SU-DHL-6 (cell line): ENCODE results near the gene FASTKD1.
A peak's percentile ranks its signal among the peaks of the same experiment; 100 is the strongest.

Source experiments
- H2AFZ ChIP-seq: fragments of 200-600 bp; sonication (generic); 2 replicates; pipeline ENCODE4 v1.6.1; 2014; ENCODE audit warnings: low read depth, mild to moderate bottlenecking, moderate library complexity, mixed read lengths, antibody characterized with exemption, low read length; ENCODE audit not compliant: severe bottlenecking
- H3F3A ChIP-seq: fragments of 200-600 bp; shearing (Covaris generic); 2 replicates; pipeline ENCODE4 v1.6.0; 2016; ENCODE audit warnings: antibody characterized with exemption, mild to moderate bottlenecking; ENCODE audit not compliant: insufficient read depth
- H3K27ac ChIP-seq: fragments of 200-600 bp; sonication (generic); 2 replicates; pipeline ENCODE4 v1.5.1; 2016; ENCODE audit warnings: low read depth, mild to moderate bottlenecking, low read length, moderate library complexity, mixed read lengths
- H3K27me3 ChIP-seq: fragments of 200-600 bp; sonication (generic), shearing (Covaris generic); 2 replicates; pipeline ENCODE4 v1.6.0; 2014; ENCODE audit warnings: mild to moderate bottlenecking, low read length
- H3K36me3 ChIP-seq: fragments of 200-600 bp; sonication (generic); 2 replicates; pipeline ENCODE4 v1.6.1; 2014; ENCODE audit warnings: mild to moderate bottlenecking, low read length, mixed read lengths
- H3K4me2 ChIP-seq: fragments of 300-600, 200-600 bp; shearing (Covaris generic), sonication (generic); 2 replicates; pipeline ENCODE4 v1.6.0; 2014; ENCODE audit warnings: low read length, low read depth, mild to moderate bottlenecking; ENCODE audit not compliant: poor library complexity, severe bottlenecking
- H3K4me3 ChIP-seq: fragments of 200-600 bp; sonication (generic); 2 replicates; pipeline ENCODE4 v1.5.1; 2014; ENCODE audit warnings: antibody characterized with exemption, low read length, mild to moderate bottlenecking, mixed read lengths; ENCODE audit not compliant: insufficient read depth, poor library complexity, severe bottlenecking
- H3K79me2 ChIP-seq: fragments of 200-600 bp; sonication (generic); 2 replicates; pipeline ENCODE4 v1.6.1; 2014; ENCODE audit warnings: mild to moderate bottlenecking, low read length, moderate library complexity; ENCODE audit not compliant: insufficient read depth
- H3K9ac ChIP-seq: fragments of 200-600 bp; sonication (generic); 2 replicates; pipeline ENCODE4 v1.7.0; 2014; ENCODE audit warnings: mild to moderate bottlenecking, low read length
- H3K9me2 ChIP-seq: fragments of 200-600 bp; sonication (generic); replicated peaks from 2 replicates; pipeline ENCODE4 v1.6.1; 2014; ENCODE audit warnings: low read length; ENCODE audit not compliant: insufficient read depth
- H3K9me3 ChIP-seq: fragments of 200-600 bp; sonication (generic); 2 replicates; pipeline ENCODE4 v1.6.1; 2014; ENCODE audit warnings: low read length, mixed read lengths; ENCODE audit not compliant: insufficient read depth
- H4K20me1 ChIP-seq: fragments of 200-600 bp; sonication (generic); 2 replicates; pipeline ENCODE4 v1.6.1; 2014; ENCODE audit warnings: low read depth, mild to moderate bottlenecking, antibody characterized with exemption, low read length, moderate library complexity, mixed read lengths
- EZH2phosphoT487 ChIP-seq: fragments of 200-600 bp; sonication (generic), shearing (Covaris generic); conservative IDR thresholded peaks from 2 replicates; pipeline ENCODE4 v1.6.1; 2018; ENCODE audit warnings: mild to moderate bottlenecking, antibody characterized with exemption, low read length, moderate library complexity, mixed read lengths
- TF ChIP-seq, protein P1 (sequence below): fragments of 200-600 bp; sonication (generic); IDR thresholded peaks from one replicate; pipeline ENCODE4 v1.5.1; 2017; ENCODE audit warnings: antibody characterized with exemption, mild to moderate bottlenecking, low read length, moderate library complexity; ENCODE audit not compliant: insufficient read depth, poor library complexity, severe bottlenecking

FASTKD1 gene

DNA sequence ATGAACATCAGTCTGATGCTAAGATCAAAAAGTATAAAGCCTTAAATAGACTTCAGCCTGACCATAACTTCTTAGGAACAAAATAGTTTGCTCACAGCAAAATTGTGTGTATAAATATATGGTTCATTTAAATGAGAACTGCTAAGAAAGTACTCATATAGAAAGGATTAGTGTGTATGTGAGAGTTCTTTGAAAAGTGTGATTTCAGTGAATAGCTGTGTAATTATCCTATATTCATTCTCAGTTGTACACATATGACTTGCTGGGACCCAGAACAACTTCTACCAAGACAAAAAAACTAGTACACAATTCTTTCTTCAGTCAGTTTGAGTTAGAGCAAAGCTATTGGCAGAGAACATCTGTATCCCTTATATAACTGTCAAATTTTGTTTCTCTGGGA is 87.2 kb downstream of the FASTKD1 start:
- TF ChIP-seq, protein P1, sequence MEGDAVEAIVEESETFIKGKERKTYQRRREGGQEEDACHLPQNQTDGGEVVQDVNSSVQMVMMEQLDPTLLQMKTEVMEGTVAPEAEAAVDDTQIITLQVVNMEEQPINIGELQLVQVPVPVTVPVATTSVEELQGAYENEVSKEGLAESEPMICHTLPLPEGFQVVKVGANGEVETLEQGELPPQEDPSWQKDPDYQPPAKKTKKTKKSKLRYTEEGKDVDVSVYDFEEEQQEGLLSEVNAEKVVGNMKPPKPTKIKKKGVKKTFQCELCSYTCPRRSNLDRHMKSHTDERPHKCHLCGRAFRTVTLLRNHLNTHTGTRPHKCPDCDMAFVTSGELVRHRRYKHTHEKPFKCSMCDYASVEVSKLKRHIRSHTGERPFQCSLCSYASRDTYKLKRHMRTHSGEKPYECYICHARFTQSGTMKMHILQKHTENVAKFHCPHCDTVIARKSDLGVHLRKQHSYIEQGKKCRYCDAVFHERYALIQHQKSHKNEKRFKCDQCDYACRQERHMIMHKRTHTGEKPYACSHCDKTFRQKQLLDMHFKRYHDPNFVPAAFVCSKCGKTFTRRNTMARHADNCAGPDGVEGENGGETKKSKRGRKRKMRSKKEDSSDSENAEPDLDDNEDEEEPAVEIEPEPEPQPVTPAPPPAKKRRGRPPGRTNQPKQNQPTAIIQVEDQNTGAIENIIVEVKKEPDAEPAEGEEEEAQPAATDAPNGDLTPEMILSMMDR, result no peak
- no peak for TF ChIP-seq EZH2phosphoT487
- Histone ChIP-seq H3K27ac (no peak overlapping the region), H3K9me3 (no peaks in the 10 kb centered on the region), H3K4me2 (no peak overlapping the region), H2AFZ (no peak overlapping the region), H3K79me2 (no peaks in the 10 kb centered on the region), H3K9me2 (no peaks in the 10 kb centered on the region), H3K27me3 (no peaks in the 10 kb centered on the region), H4K20me1 (no peaks in the 10 kb centered on the region), H3F3A (no peaks in the 10 kb centered on the region), H3K4me3 (no peak overlapping the region), H3K9ac (no peak overlapping the region), H3K36me3 (no peaks in the 10 kb centered on the region)

DNA sequence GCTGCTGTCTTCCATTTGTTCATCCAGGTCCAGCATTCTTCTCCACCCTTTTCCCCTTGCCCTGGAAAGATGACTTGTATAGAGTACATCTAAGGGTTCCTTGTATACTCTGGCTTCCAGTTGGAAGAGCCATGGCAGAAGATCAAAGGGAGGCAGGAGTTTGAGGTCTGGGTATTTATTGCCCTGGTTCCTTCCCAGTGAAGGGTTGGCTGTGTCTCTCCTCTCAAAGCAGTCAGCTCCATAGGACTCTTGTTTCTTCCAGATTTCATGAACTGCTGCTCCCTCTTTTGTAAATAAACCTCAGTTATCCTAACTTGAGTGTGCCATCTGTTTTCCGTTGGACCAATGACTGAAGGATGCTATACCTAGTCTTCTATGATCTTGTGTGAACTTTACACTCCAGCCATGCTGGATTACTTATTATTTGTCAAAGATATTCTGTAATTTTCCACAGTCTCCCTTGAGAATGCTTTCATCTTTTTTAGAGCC is 88.0 kb downstream of the FASTKD1 start:
- Histone ChIP-seq H3K9me2 (no peaks in the 10 kb centered on the region), H4K20me1 (no peaks in the 10 kb centered on the region), H2AFZ (no peak overlapping the region), H3K27me3 (no peaks in the 10 kb centered on the region), H3K4me2 (no peak overlapping the region), H3K27ac (no peak overlapping the region), H3K9me3 (no peaks in the 10 kb centered on the region), H3F3A (no peaks in the 10 kb centered on the region), H3K36me3 (no peaks in the 10 kb centered on the region), H3K79me2 (no peaks in the 10 kb centered on the region), H3K9ac (no peak overlapping the region), H3K4me3 (no peak overlapping the region)
- TF ChIP-seq EZH2phosphoT487, result no peak
- TF ChIP-seq, protein P1, result no peak

DNA sequence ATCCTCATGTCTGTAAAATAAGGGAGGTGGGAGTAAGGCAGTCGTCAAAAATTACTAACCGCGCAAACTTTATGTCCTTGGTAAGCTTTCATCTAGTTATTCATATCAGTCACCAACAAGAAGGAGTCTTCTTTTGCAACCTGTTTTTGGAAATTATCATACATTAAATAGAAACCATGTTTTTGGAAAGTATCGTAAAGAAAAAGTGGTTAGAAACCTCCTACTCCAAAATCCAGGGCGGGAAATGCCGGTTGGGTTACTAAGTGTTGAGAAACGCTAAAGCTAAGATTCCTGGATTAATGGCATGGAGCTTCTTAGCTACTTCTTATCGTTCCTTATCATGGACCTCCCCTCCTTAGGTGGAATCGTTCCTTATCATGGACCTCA is 93.6 kb downstream of the FASTKD1 start:
- no peaks in the 10 kb centered on the region for H4K20me1 ChIP-seq
- peak overlapping the region; percentile 70 for H3K4me3 ChIP-seq
- no peaks in the 10 kb centered on the region for H3F3A ChIP-seq
- no peaks in the 10 kb centered on the region for H3K9me2 ChIP-seq
- no peak overlapping the region for H3K27ac ChIP-seq
- no peaks in the 10 kb centered on the region for H3K36me3 ChIP-seq
- peak overlapping the region; percentile 51 for H3K9ac ChIP-seq
- H3K9me3 ChIP-seq, result no peaks in the 10 kb centered on the region
- H3K27me3 ChIP-seq, result no peaks in the 10 kb centered on the region
- peak overlapping the region; percentile 55 for H3K4me2 ChIP-seq
- TF ChIP-seq EZH2phosphoT487, result no peak
- TF ChIP-seq, protein P1, result no peak
- peak overlapping the region; percentile 99 for H2AFZ ChIP-seq
- H3K79me2 ChIP-seq, result no peaks in the 10 kb centered on the region
